Measurements from ENCODE around the gene ABCA13.

- no peak for TF ChIP-seq CTCF (IDR thresholded peaks at IDR 0.05)
- no peak for TF ChIP-seq POLR2AphosphoS5 (IDR thresholded peaks at IDR 0.05)
Measured at GRCh38 chr7:48279420-48279819, 108.2 kb downstream of the ABCA13 start.

Data from gastroesophageal sphincter (tissue), 3 donors.